Neutrophil (primary cell): Measurements from ENCODE around the gene BMAL1.

ENCODE experiments used
- H3K27ac ChIP-seq: fragments of 200-600 bp; sonication (generic); 2 replicates; pipeline ENCODE4 v1.5.1; 2016; ENCODE audit warnings: mild to moderate bottlenecking, moderate library complexity
- H3K27me3 ChIP-seq: fragments of 200-600 bp; sonication (generic); 2 replicates; pipeline ENCODE4 v1.6.0; 2016; ENCODE audit warnings: mild to moderate bottlenecking
- H3K36me3 ChIP-seq: fragments of 200-600 bp; sonication (generic); 2 replicates; pipeline ENCODE4 v1.5.1; 2017
- H3K4me1 ChIP-seq, 2 experiments: fragments of 200-600 bp in 1 of 2; sonication (generic) in 1 of 2; 1 replicate in 1 of 2; 2 replicates in 1 of 2; pipeline versions ENCODE4 v1.5.1 to v1.6.1; 2013 to 2016; ENCODE audit warnings: low read depth in 1 of 2, low read length in 1 of 2, mild to moderate bottlenecking in 1 of 2, moderate library complexity in 1 of 2; ENCODE audit not compliant: control insufficient read depth in 1 of 2, insufficient read depth in 1 of 2
- H3K4me3 ChIP-seq, 2 experiments: fragments of 200-600 bp in 1 of 2; sonication (generic) in 1 of 2; 1 replicate in 1 of 2; 2 replicates in 1 of 2; pipeline ENCODE4 v1.5.1; 2013 to 2016; ENCODE audit warnings: low read depth in 1 of 2, low read length in 1 of 2, mild to moderate bottlenecking in 1 of 2, moderate library complexity in 1 of 2
- H3K9me3 ChIP-seq: fragments of 200-600 bp; sonication (generic); 2 replicates; pipeline ENCODE4 v1.5.1; 2016
- CTCF ChIP-seq: fragments of 200-600 bp; sonication (generic); IDR thresholded peaks from 2 replicates; pipeline ENCODE4 v1.5.1; 2016; ENCODE audit warnings: antibody characterized with exemption

BMAL1 gene

GRCh38 chr11:13339195-13340153 is 61.9 kb downstream of the BMAL1 start:
- Histone ChIP-seq H3K27ac (no peak overlapping the region), H3K4me1 (peaks cover 4 to 8% of the 10 kb centered on the region in 2 experiments), H3K36me3 (peaks cover 32% of the 10 kb centered on the region), H3K4me3 (no peak overlapping the region), H3K27me3 (no peaks in the 10 kb centered on the region), H3K9me3 (no peaks in the 10 kb centered on the region)
- no peak for TF ChIP-seq CTCF

- Histone ChIP-seq H3K9me3 (no peaks in the 10 kb centered on the region), H3K4me1 (no peaks in the 10 kb centered on the region), H3K27me3 (no peaks in the 10 kb centered on the region), H3K27ac (no peak overlapping the region), H3K36me3 (peaks cover 35% of the 10 kb centered on the region), H3K4me3 (no peak overlapping the region)
- no peak for TF ChIP-seq CTCF
These were observed 63.4 kb downstream of the BMAL1 start for GRCh38 chr11:13341026-13341425.

GRCh38 chr11:13343067-13343466 is 65.5 kb downstream of the BMAL1 start:
- Histone ChIP-seq H3K4me1 (peaks cover 4 to 6% of the 10 kb centered on the region in 2 experiments), H3K9me3 (no peaks in the 10 kb centered on the region), H3K36me3 (peaks cover 41% of the 10 kb centered on the region), H3K27ac (peak overlapping the region; percentile 16), H3K27me3 (no peaks in the 10 kb centered on the region), H3K4me3 (no peak overlapping the region)
- TF ChIP-seq CTCF = no peak

GRCh38 chr11:13343931-13344717 is 66.5 kb downstream of the BMAL1 start:
- no peaks in the 10 kb centered on the region for H3K27me3 ChIP-seq
- no peak overlapping the region for H3K27ac ChIP-seq
- peak; percentile 65 for TF ChIP-seq CTCF
- H3K4me3 ChIP-seq = no peak overlapping the region
- H3K9me3 ChIP-seq = no peaks in the 10 kb centered on the region
- H3K4me1 ChIP-seq = peaks cover 6 to 12% of the 10 kb centered on the region in 2 experiments
- H3K36me3 ChIP-seq = peaks cover 41% of the 10 kb centered on the region

GRCh38 chr11:13344818-13345217 is 67.2 kb downstream of the BMAL1 start:
- Histone ChIP-seq H3K9me3 (no peaks in the 10 kb centered on the region), H3K4me1 (peaks cover 6 to 12% of the 10 kb centered on the region in 2 experiments), H3K4me3 (no peak overlapping the region), H3K27me3 (no peaks in the 10 kb centered on the region), H3K36me3 (peaks cover 46% of the 10 kb centered on the region), H3K27ac (no peak overlapping the region)
- TF ChIP-seq CTCF = no peak
